Naive thymus-derived CD4-positive, alpha-beta T cell (primary cell): ENCODE data around the gene ISG15. TPM values are rescaled to one million over a fixed set of nuclear protein-coding genes. Genes with fewer than 3 reads are reported as not detected.
A peak's percentile ranks its signal among the peaks of the same experiment; 100 is the strongest.

Experiments used
- ATAC-seq: fragments of 150-1000 bp; cut with Tn5 transposase; 2 replicates; pipeline ENCODE4 v1.10.0; 2021; ENCODE audit warnings: mild to moderate bottlenecking, moderate library complexity
- CTCF ChIA-PET: fragments of 350-600 bp; sonication (Branson Sonifier 250); formaldehyde crosslinking; loops from one replicate; lab custom pipeline; 2021; ENCODE audit warnings: antibody characterized with exemption; lab: Charles Lee
- POLR2A ChIA-PET: fragments of 350-600 bp; sonication (Branson Sonifier 250); formaldehyde crosslinking; loops from one replicate; lab custom pipeline; 2021; ENCODE audit warnings: antibody characterized with exemption, inconsistent platforms; lab: Charles Lee
- DNase-seq, 9 donors: peaks; one replicate each; pipeline versions ENCODE4 v3.0.0 to v3.0.0-alpha.2; 2020 to 2022; ENCODE audit warnings: mixed read lengths in 1 of 9
- H3K27ac ChIP-seq: one replicate; pipeline ENCODE4 v1.7.0; 2013; ENCODE audit warnings: mild to moderate bottlenecking, low read depth, low read length, moderate library complexity
- H3K27me3 ChIP-seq, 2 donors: one replicate each; pipeline ENCODE4 v1.7.0; 2013; ENCODE audit warnings: low read length in 2 of 2, mild to moderate bottlenecking in 2 of 2, moderate library complexity in 2 of 2; ENCODE audit not compliant: control insufficient read depth in 2 of 2, insufficient read depth in 2 of 2
- H3K36me3 ChIP-seq, 3 experiments: 1 replicate in 2 of 3; 2 replicates in 1 of 3; pipeline ENCODE4 v1.7.0; 2013; ENCODE audit warnings: low read length in 3 of 3, mild to moderate bottlenecking in 3 of 3, moderate library complexity in 1 of 3; ENCODE audit not compliant: insufficient read depth in 3 of 3, control insufficient read depth in 2 of 3
- H3K4me1 ChIP-seq, 2 donors: one replicate each; pipeline ENCODE4 v1.7.0; 2013; ENCODE audit warnings: low read length in 2 of 2, mild to moderate bottlenecking in 2 of 2, moderate library complexity in 1 of 2; ENCODE audit not compliant: control insufficient read depth in 2 of 2, insufficient read depth in 2 of 2
- H3K4me3 ChIP-seq: 2 replicates; pipeline ENCODE4 v1.7.0; 2013; ENCODE audit warnings: mild to moderate bottlenecking, low read length
- H3K9me3 ChIP-seq, 3 experiments: 1 replicate in 2 of 3; 2 replicates in 1 of 3; pipeline ENCODE4 v1.7.0; 2013; ENCODE audit warnings: low read length in 3 of 3; ENCODE audit not compliant: control insufficient read depth in 2 of 3
- H3K27ac Mint-ChIP-seq, 9 donors: one replicate each; pipeline ENCODE4 v1.8.0; 2020 to 2022; ENCODE audit warnings: mixed read lengths in 9 of 9, mild to moderate bottlenecking in 8 of 9, moderate library complexity in 5 of 9, inconsistent platforms in 2 of 9
- H3K27me3 Mint-ChIP-seq, 5 donors: one replicate each; pipeline ENCODE4 v1.8.0; 2021 to 2022; ENCODE audit warnings: mixed read lengths in 5 of 5, mild to moderate bottlenecking in 1 of 5
- H3K36me3 Mint-ChIP-seq, 5 donors: one replicate each; pipeline ENCODE4 v1.8.0; 2020 to 2022; ENCODE audit warnings: mixed read lengths in 5 of 5, mild to moderate bottlenecking in 3 of 5, inconsistent platforms in 1 of 5
- H3K4me1 Mint-ChIP-seq, 7 donors: one replicate each; pipeline ENCODE4 v1.8.0; 2020 to 2022; ENCODE audit warnings: mixed read lengths in 7 of 7, mild to moderate bottlenecking in 3 of 7, inconsistent platforms in 1 of 7
- H3K4me3 Mint-ChIP-seq, 10 donors: one replicate each; pipeline ENCODE4 v1.8.0; 2020 to 2022; ENCODE audit warnings: mild to moderate bottlenecking in 10 of 10, mixed read lengths in 10 of 10, moderate library complexity in 6 of 10, inconsistent platforms in 2 of 10
- H3K9me3 Mint-ChIP-seq, 11 donors: one replicate each; pipeline ENCODE4 v1.8.0; 2020 to 2022; ENCODE audit warnings: mixed read lengths in 11 of 11, mild to moderate bottlenecking in 4 of 11, inconsistent platforms in 1 of 11, moderate library complexity in 1 of 11
- intact Hi-C, 2 donors: fragments of 100-400 bp; cut with micrococcal nuclease; formaldehyde crosslinking; loops; one replicate each; pipeline ENCODE4 v1.15.1; 2023
- polyA plus RNA-seq, 2 donors: library from polyadenylated mRNA; unstranded; fragments of 300-500 nt; fragmentation: Illumina TruSeq; gene quantifications; one replicate each; pipeline ENCODE4 v1.2.3, GENCODE V29; 2021
- total RNA-seq, 6 experiments: library from RNA in 5 of 6; stranded (reverse) in 5 of 6; gene quantifications; 1 replicate in 5 of 6; 2 replicates in 1 of 6; pipeline ENCODE4 v1.2.3 and lab custom pipeline; 2021 to 2026

ISG15 gene
- total and polyA plus RNA-seq, 7 experiments from 2014 or later, result 17.4 to 227 (median 42.6) TPM

GRCh38 chr1:1033731-1034438 lies 20.6 kb downstream of the ISG15 start:
- no peaks in the 10 kb centered on the region for H3K9me3 ChIP-seq
- intact Hi-C loops, result loop anchor here (1.0 to 5.0 kb wide), 12 partner anchors 14 to 407 kb away; partner anchors contain the start of genes C1orf159 (in 2 of the 2), AGRN (in 1 of the 2), ISG15 (in 1 of the 2) and UBE2J2 (in 1 of the 2)
- Mint-ChIP-seq H3K27me3 (peaks cover 3 to 30% (median 14%) of the 10 kb centered on the region in 5 donors), H3K36me3 (peaks cover 0 to 3% (median 0%) of the 10 kb centered on the region in 5 donors), H3K4me1 (peaks cover 5 to 14% (median 7%) of the 10 kb centered on the region in 7 donors), H3K9me3 (no peaks in the 10 kb centered on the region), H3K27ac (no peak overlapping the region), H3K4me3 (peak overlapping the region in 8 of 10 donors; percentile 29 to 79 (median 57))
- DNase-seq (peak in 1 of 9 donors; percentile 40), ATAC-seq (no peak)
- no peaks in the 10 kb centered on the region for H3K36me3 ChIP-seq
- ChIA-PET POLR2A (no interaction called here), CTCF (interaction anchor here (2.2 to 3.6 kb wide), 2 partner anchors 16 to 29 kb away, joined by 9 to 16 read pairs; no protein-coding TSS in a partner anchor)
- H3K4me3 ChIP-seq, result no peak overlapping the region
- H3K27me3 ChIP-seq, result peaks cover 0 to 16% of the 10 kb centered on the region in 2 donors
- peaks cover 0 to 5% of the 10 kb centered on the region in 2 donors for H3K4me1 ChIP-seq
- no peak overlapping the region for H3K27ac ChIP-seq

- Histone ChIP-seq H3K27me3 (peaks cover 0 to 16% of the 10 kb centered on the region in 2 donors), H3K4me3 (no peak overlapping the region), H3K9me3 (no peaks in the 10 kb centered on the region), H3K36me3 (no peaks in the 10 kb centered on the region), H3K27ac (no peak overlapping the region), H3K4me1 (peaks cover 0 to 11% of the 10 kb centered on the region in 2 donors)
- POLR2A ChIA-PET, result no interaction called here
- peaks cover 3 to 35% (median 14%) of the 10 kb centered on the region in 5 donors for H3K27me3 Mint-ChIP-seq
- peak overlapping the region in 8 of 10 donors; percentile 29 to 79 (median 58) for H3K4me3 Mint-ChIP-seq
- no peaks in the 10 kb centered on the region for H3K9me3 Mint-ChIP-seq
- intact Hi-C loops, result loop anchor here in 1 of 2 donors (5.0 kb wide), 1 partner anchor 238 kb away; the partner anchor contains the start of gene UBE2J2
- peaks cover 5 to 18% (median 10%) of the 10 kb centered on the region in 7 donors for H3K4me1 Mint-ChIP-seq
- ATAC-seq (no peak), DNase-seq (no peak)
- no peak overlapping the region for H3K27ac Mint-ChIP-seq
- H3K36me3 Mint-ChIP-seq, result peaks cover 0 to 3% (median 0%) of the 10 kb centered on the region in 5 donors
- CTCF ChIA-PET, result interaction anchor here (3.6 kb wide), 1 partner anchor 29 kb away, joined by 16 read pairs; no protein-coding TSS in a partner anchor
These were observed 21.1 kb downstream of the ISG15 start for GRCh38 chr1:1034439-1034781.

GRCh38 chr1:1035291-1035943 lies 22.1 kb downstream of the ISG15 start:
- Mint-ChIP-seq H3K4me1 (peaks cover 5 to 23% (median 18%) of the 10 kb centered on the region in 7 donors), H3K36me3 (peaks cover 0 to 3% (median 0%) of the 10 kb centered on the region in 5 donors), H3K27ac (no peak overlapping the region), H3K27me3 (peaks cover 3 to 39% (median 14%) of the 10 kb centered on the region in 5 donors), H3K9me3 (no peaks in the 10 kb centered on the region), H3K4me3 (peak overlapping the region in 2 of 10 donors; percentile 7 to 28)
- Histone ChIP-seq H3K9me3 (no peaks in the 10 kb centered on the region), H3K27ac (no peak overlapping the region), H3K27me3 (peaks cover 0 to 16% of the 10 kb centered on the region in 2 donors), H3K4me1 (peaks cover 6 to 20% of the 10 kb centered on the region in 2 donors), H3K4me3 (no peak overlapping the region), H3K36me3 (no peaks in the 10 kb centered on the region)
- ATAC-seq, result no peak
- no peak for DNase-seq
- CTCF ChIA-PET, result no interaction called here
- intact Hi-C loops, result no loop called here
- POLR2A ChIA-PET, result no interaction called here

GRCh38 chr1:1037366-1038327 lies 24.4 kb downstream of the ISG15 start:
- Mint-ChIP-seq H3K27me3 (peaks cover 3 to 33% (median 5%) of the 10 kb centered on the region in 5 donors), H3K27ac (no peak overlapping the region), H3K4me3 (peak overlapping the region in 1 of 10 donors; percentile 7), H3K36me3 (peaks cover 0 to 3% (median 0%) of the 10 kb centered on the region in 5 donors), H3K4me1 (peaks cover 5 to 18% (median 15%) of the 10 kb centered on the region in 7 donors), H3K9me3 (no peaks in the 10 kb centered on the region)
- CTCF ChIA-PET, result interaction anchor here (0.6 to 1.2 kb wide), 2 partner anchors 53 to 306 kb away, joined by 3 to 4 read pairs; no protein-coding TSS in a partner anchor
- H3K27ac ChIP-seq, result no peak overlapping the region
- POLR2A ChIA-PET, result interaction anchor here (1.2 to 1.7 kb wide), 2 partner anchors 16 to 24 kb away, joined by 5 read pairs; partner anchors contain the start of gene ISG15
- intact Hi-C loops, result no loop called here
- H3K36me3 ChIP-seq, result no peaks in the 10 kb centered on the region
- ATAC-seq (no peak), DNase-seq (no peak)
- H3K9me3 ChIP-seq, result no peaks in the 10 kb centered on the region
- peaks cover 6 to 16% of the 10 kb centered on the region in 2 donors for H3K4me1 ChIP-seq
- peaks cover 0 to 9% of the 10 kb centered on the region in 2 donors for H3K27me3 ChIP-seq
- no peak overlapping the region for H3K4me3 ChIP-seq

GRCh38 chr1:1038694-1039093 lies 25.4 kb downstream of the ISG15 start:
- Histone ChIP-seq H3K4me1 (peaks cover 6 to 14% of the 10 kb centered on the region in 2 donors), H3K9me3 (no peaks in the 10 kb centered on the region), H3K27ac (no peak overlapping the region), H3K27me3 (peaks cover 0 to 7% of the 10 kb centered on the region in 2 donors), H3K4me3 (no peak overlapping the region), H3K36me3 (no peaks in the 10 kb centered on the region)
- ATAC-seq (no peak), DNase-seq (no peak)
- Mint-ChIP-seq H3K4me3 (peak overlapping the region in 6 of 10 donors; percentile 37 to 84 (median 62)), H3K27ac (peak overlapping the region in 1 of 9 donors; percentile 38), H3K9me3 (peaks cover 0 to 4% (median 0%) of the 10 kb centered on the region in 11 donors), H3K36me3 (peaks cover 0 to 5% (median 0%) of the 10 kb centered on the region in 5 donors), H3K4me1 (peaks cover 5 to 18% (median 15%) of the 10 kb centered on the region in 7 donors), H3K27me3 (peaks cover 3 to 33% (median 5%) of the 10 kb centered on the region in 5 donors)
- intact Hi-C loops, result no loop called here
- POLR2A ChIA-PET, result interaction anchor here (0.6 kb wide), 1 partner anchor 118 kb away, joined by 3 read pairs; no protein-coding TSS in a partner anchor
- CTCF ChIA-PET, result interaction anchor here (1.2 kb wide), 1 partner anchor 54 kb away, joined by 4 read pairs; no protein-coding TSS in a partner anchor
